Activated CD8-positive, alpha-beta T cell treated with anti-CD3 and anti-CD28 coated beads for 36 hours (primary cell): ENCODE results near the gene IL34. TPM values are rescaled to one million over a fixed set of nuclear protein-coding genes. Genes with fewer than 3 reads are reported as not detected.

Source experiments
- ATAC-seq: fragments of 200-7000 bp; cut with Tn5 transposase; one replicate; pipeline ENCODE4 v1.10.0; 2021; ENCODE audit warnings: mild to moderate bottlenecking, moderate library complexity
- CTCF ChIA-PET: fragments of 350-600 bp; sonication (Branson Sonifier 250); formaldehyde crosslinking; loops from one replicate; lab custom pipeline; 2021; ENCODE audit warnings: antibody characterized with exemption; lab: Charles Lee
- POLR2A ChIA-PET: fragments of 350-600 bp; sonication (Branson Sonifier 250); formaldehyde crosslinking; loops from one replicate; lab custom pipeline; 2021; ENCODE audit warnings: antibody characterized with exemption; lab: Charles Lee
- DNase-seq: peaks from one replicate; pipeline ENCODE4 v3.0.0-alpha.2; 2020
- H3K27ac Mint-ChIP-seq: one replicate; pipeline ENCODE4 v1.8.0; 2021; ENCODE audit warnings: mild to moderate bottlenecking, mixed read lengths
- H3K27me3 Mint-ChIP-seq: one replicate; pipeline ENCODE4 v1.8.0; 2021; ENCODE audit warnings: mixed read lengths
- H3K36me3 Mint-ChIP-seq: one replicate; pipeline ENCODE4 v1.8.0; 2021; ENCODE audit warnings: low read depth, mixed read lengths
- H3K4me1 Mint-ChIP-seq: one replicate; pipeline ENCODE4 v1.8.0; 2021; ENCODE audit warnings: low read depth, mixed read lengths
- H3K4me3 Mint-ChIP-seq: one replicate; pipeline ENCODE4 v1.8.0; 2021; ENCODE audit warnings: mild to moderate bottlenecking, moderate library complexity, mixed read lengths
- H3K9me3 Mint-ChIP-seq: one replicate; pipeline ENCODE4 v1.8.0; 2021; ENCODE audit warnings: mixed read lengths
- CTCF ChIP-seq: fragments of 200-600 bp; IDR thresholded peaks from one replicate; pipeline ENCODE4 v1.8.0; 2022; ENCODE audit warnings: antibody characterized with exemption, mild to moderate bottlenecking
- intact Hi-C: fragments of 100-400 bp; cut with micrococcal nuclease; formaldehyde crosslinking; loops from one replicate; pipeline ENCODE4 v1.10.0; 2022
- total RNA-seq, 2 experiments: library from RNA; stranded (reverse); gene quantifications; one replicate each; pipeline ENCODE4 v1.2.3, GENCODE V29; 2021

IL34 gene
- total RNA-seq, 2 experiments from 2014 or later = not detected

DNA sequence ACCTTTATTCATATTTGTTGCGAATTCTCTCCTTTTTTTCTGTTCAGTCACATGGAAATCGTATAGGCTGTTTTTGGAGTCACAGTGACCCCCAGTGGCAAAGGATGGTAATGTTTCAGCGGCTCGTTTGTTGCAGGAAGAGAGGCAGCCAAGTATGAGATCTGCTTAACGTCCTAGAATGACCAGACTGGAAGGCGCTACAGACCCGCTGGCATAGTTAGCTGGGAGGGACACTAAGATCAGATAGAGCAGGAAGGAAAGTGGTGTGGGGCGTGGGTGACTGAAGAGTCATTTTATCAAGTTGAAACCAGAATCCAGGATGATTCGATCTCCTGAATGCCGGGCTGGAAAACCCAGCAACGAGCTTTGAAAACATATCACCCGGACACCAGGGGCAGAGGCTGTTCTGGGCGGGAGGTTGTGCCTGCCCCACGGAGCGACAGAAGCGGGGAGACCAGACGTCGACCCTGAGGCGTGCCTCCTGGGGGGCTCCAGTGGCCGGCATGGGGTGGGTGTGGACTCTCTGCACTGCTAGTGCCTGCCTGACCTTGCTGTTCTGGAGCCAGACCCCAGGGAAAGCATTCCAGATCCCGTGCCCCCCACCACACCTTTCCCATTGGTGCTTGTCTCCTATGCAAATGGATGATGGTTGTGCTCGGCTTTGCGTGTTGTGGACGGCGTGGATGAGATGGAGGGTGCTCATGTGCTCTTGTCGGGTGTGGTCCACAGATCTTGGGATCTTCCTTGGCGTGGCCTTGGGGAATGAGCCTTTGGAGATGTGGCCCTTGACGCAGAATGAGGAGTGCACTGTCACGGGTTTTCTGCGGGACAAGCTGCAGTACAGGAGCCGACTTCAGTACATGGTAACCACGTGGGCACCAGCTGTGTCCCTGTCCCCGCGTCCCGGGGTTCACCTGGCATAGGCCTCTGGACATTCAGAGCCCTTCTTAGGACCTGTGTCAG is 7.7 kb downstream of the IL34 start:
- H3K4me3 Mint-ChIP-seq = no peak overlapping the region
- TF ChIP-seq CTCF = peak; percentile 94
- CTCF ChIA-PET = interaction anchor here (0.6 to 4.2 kb wide), 34 partner anchors 9 to 858 kb away, joined by 3 to 23 read pairs (median 4); no protein-coding TSS in a partner anchor

DNA sequence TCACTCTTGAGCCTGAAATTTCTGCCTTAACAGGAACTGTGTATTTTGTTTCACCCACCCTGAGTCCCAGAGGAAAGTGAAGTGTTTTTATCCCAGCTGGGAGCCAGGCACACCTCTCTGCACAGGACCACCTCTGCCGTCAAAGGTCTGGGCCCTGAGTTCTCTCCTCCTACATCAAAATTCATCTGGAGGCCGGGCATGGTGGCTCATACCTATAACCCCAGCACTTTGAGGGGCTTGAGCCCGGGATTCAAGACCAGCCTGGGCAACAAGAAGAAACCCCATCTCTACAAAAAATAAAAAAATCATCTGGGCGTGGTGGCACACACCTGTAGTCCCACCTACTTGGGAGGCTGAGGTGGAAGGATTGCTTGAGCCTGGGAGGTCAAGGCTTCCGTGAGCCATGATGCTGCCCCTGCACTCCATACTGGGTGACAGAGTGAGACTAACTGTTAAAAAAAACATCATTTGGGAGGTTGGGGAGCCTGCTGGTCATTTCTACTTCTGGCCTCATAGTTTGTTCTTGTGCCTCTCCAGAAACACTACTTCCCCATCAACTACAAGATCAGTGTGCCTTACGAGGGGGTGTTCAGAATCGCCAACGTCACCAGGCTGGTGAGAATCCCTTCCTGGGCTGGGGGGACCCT is 9.8 kb downstream of the IL34 start:
- no peak for TF ChIP-seq CTCF
- no peak overlapping the region for H3K27ac Mint-ChIP-seq
- no peaks in the 10 kb centered on the region for H3K27me3 Mint-ChIP-seq
- H3K36me3 Mint-ChIP-seq = no peaks in the 10 kb centered on the region
- H3K4me3 Mint-ChIP-seq = no peak overlapping the region
- intact Hi-C loops = no loop called here
- H3K9me3 Mint-ChIP-seq = no peaks in the 10 kb centered on the region
- peaks cover 4% of the 10 kb centered on the region for H3K4me1 Mint-ChIP-seq
- POLR2A ChIA-PET = no interaction called here
- ATAC-seq (no peak), DNase-seq (no peak)
- CTCF ChIA-PET = interaction anchor here (1.3 to 4.2 kb wide), 2 partner anchors 18 to 115 kb away, joined by 3 to 23 read pairs; no protein-coding TSS in a partner anchor

More for the DNA sequence above, 7.7 kb downstream of the IL34 start:
- intact Hi-C loops = no loop called here
- no peaks in the 10 kb centered on the region for H3K27me3 Mint-ChIP-seq
- H3K36me3 Mint-ChIP-seq = no peaks in the 10 kb centered on the region
- H3K27ac Mint-ChIP-seq = no peak overlapping the region
- DNase-seq = peak; percentile 87
- peak; percentile 92 for ATAC-seq
- H3K4me1 Mint-ChIP-seq = peaks cover 4% of the 10 kb centered on the region
- no peaks in the 10 kb centered on the region for H3K9me3 Mint-ChIP-seq
- POLR2A ChIA-PET = interaction anchor here (0.7 kb wide), 1 partner anchor 317 kb away, joined by 4 read pairs; no protein-coding TSS in a partner anchor

DNA sequence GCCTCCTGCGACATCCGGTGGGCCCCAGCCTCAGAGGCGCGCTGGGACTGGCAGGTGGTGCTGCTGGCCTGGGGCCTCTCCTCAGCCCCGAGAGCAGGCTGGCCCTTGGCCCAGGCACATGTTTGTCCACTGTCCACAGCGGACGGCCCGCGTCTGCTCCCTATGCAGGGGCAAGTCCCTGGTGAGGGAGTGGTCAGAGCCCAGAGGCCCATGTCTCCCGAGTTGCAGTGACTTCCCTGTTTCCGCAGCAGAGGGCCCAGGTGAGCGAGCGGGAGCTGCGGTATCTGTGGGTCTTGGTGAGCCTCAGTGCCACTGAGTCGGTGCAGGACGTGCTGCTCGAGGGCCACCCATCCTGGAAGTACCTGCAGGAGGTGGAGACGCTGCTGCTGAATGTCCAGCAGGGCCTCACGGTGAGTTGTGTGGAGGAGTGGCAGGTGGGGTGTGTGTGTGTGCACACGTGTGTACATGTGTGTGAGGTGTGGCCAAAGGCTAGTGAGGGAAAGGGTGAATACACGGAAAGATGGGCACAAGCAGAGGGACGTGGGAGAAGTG is 10.4 kb downstream of the IL34 start:
- DNase-seq = no peak
- Mint-ChIP-seq H3K27ac (no peak overlapping the region), H3K4me1 (peaks cover 4% of the 10 kb centered on the region), H3K27me3 (no peaks in the 10 kb centered on the region), H3K4me3 (no peak overlapping the region), H3K9me3 (no peaks in the 10 kb centered on the region), H3K36me3 (no peaks in the 10 kb centered on the region)
- CTCF ChIA-PET = no interaction called here
- no peak for TF ChIP-seq CTCF
- ATAC-seq = no peak
- intact Hi-C loops = no loop called here
- POLR2A ChIA-PET = no interaction called here

GRCh38 chr16:70657956-70658355 is 11.6 kb downstream of the IL34 start:
- TF ChIP-seq CTCF = no peak
- no peak for DNase-seq
- no peak for ATAC-seq
- Mint-ChIP-seq H3K36me3 (no peaks in the 10 kb centered on the region), H3K4me1 (peaks cover 4% of the 10 kb centered on the region), H3K27me3 (no peaks in the 10 kb centered on the region), H3K9me3 (no peaks in the 10 kb centered on the region), H3K27ac (no peak overlapping the region), H3K4me3 (no peak overlapping the region)
- CTCF ChIA-PET = no interaction called here
- POLR2A ChIA-PET = no interaction called here
- intact Hi-C loops = no loop called here
